Ascending aorta (tissue), 2 donors: ENCODE measurements around the gene MKLN1. TPM values are rescaled to one million over a fixed set of nuclear protein-coding genes. Genes with fewer than 3 reads are reported as not detected.

ENCODE experiments used
- DNase-seq, 2 donors: peaks; one replicate each; pipeline ENCODE4 v3.0.0-alpha.2; 2019; ENCODE audit warnings: low spot score in 2 of 2
- H3K27ac ChIP-seq, 2 donors: fragments of 200-600 bp; sonication (generic); one replicate each; pipeline ENCODE4 v1.5.1; 2016 to 2017; ENCODE audit warnings: mild to moderate bottlenecking in 1 of 2
- H3K27me3 ChIP-seq: fragments of 200-600 bp; sonication (generic); one replicate; pipeline ENCODE4 v1.5.1; 2017
- H3K36me3 ChIP-seq, 2 donors: fragments of 200-600 bp; sonication (generic); one replicate each; pipeline ENCODE4 v1.5.1; 2016
- H3K4me1 ChIP-seq, 2 donors: fragments of 200-600 bp; sonication (generic); one replicate each; pipeline ENCODE4 v1.5.1; 2016 to 2017; ENCODE audit warnings: mild to moderate bottlenecking in 1 of 2
- H3K4me3 ChIP-seq, 2 donors: fragments of 200-600 bp; sonication (generic); one replicate each; pipeline ENCODE4 v1.5.1; 2016 to 2017; ENCODE audit warnings: mild to moderate bottlenecking in 1 of 2
- H3K9me3 ChIP-seq, 2 donors: fragments of 200-600 bp; sonication (generic); one replicate each; pipeline ENCODE4 v1.5.1; 2016
- CTCF ChIP-seq, 3 experiments: fragments of 200-600 bp in 2 of 3; fragments of 450-650 bp in 1 of 3; sonication (generic) in 2 of 3; IDR thresholded peaks; one replicate each; pipeline ENCODE4 v1.5.1; 2016 to 2019; ENCODE audit warnings: antibody characterized with exemption in 3 of 3, mild to moderate bottlenecking in 1 of 3, moderate library complexity in 1 of 3
- intact Hi-C: fragments of 100-400 bp; cut with DNase I; formaldehyde crosslinking; loops from one replicate; pipeline ENCODE4 v1.15.1; 2023
- total RNA-seq: library from RNA; depleted of rRNA; stranded (reverse); fragments of >200 nt; gene quantifications from one replicate; pipeline ENCODE4 v1.1.0, GENCODE V29; 2016

The MKLN1 gene
- total RNA-seq, 1 donor from 2014 or later = 18.0 TPM

GRCh38 chr7:131341690-131342089 lies 14.0 kb downstream of the MKLN1 start:
- no peak overlapping the region for H3K27ac ChIP-seq
- DNase-seq = no peak
- no peak overlapping the region for H3K4me3 ChIP-seq
- peaks cover 3 to 6% of the 10 kb centered on the region in 2 donors for H3K9me3 ChIP-seq
- no peaks in the 10 kb centered on the region for H3K27me3 ChIP-seq
- H3K4me1 ChIP-seq = peaks cover 0 to 4% of the 10 kb centered on the region in 2 donors
- peaks cover 0 to under 1% of the 10 kb centered on the region in 2 donors for H3K36me3 ChIP-seq
- intact Hi-C loops = no loop called here
- no peak for TF ChIP-seq CTCF (IDR thresholded peaks at IDR 0.05)

GRCh38 chr7:131342864-131343442 lies 15.3 kb downstream of the MKLN1 start:
- H3K27ac ChIP-seq = no peak overlapping the region
- H3K9me3 ChIP-seq = no peaks in the 10 kb centered on the region
- TF ChIP-seq CTCF (IDR thresholded peaks at IDR 0.05) = no peak
- H3K4me3 ChIP-seq = no peak overlapping the region
- H3K27me3 ChIP-seq = no peaks in the 10 kb centered on the region
- intact Hi-C loops = no loop called here
- no peaks in the 10 kb centered on the region for H3K36me3 ChIP-seq
- peaks cover 0 to 12% of the 10 kb centered on the region in 2 donors for H3K4me1 ChIP-seq
- DNase-seq = no peak

GRCh38 chr7:131346885-131347592 lies 19.4 kb downstream of the MKLN1 start:
- no peak for TF ChIP-seq CTCF (IDR thresholded peaks at IDR 0.05)
- no peaks in the 10 kb centered on the region for H3K27me3 ChIP-seq
- H3K4me1 ChIP-seq = peaks cover 0 to 12% of the 10 kb centered on the region in 2 donors
- H3K4me3 ChIP-seq = no peak overlapping the region
- DNase-seq = no peak
- intact Hi-C loops = no loop called here
- no peak overlapping the region for H3K27ac ChIP-seq
- H3K36me3 ChIP-seq = no peaks in the 10 kb centered on the region
- no peaks in the 10 kb centered on the region for H3K9me3 ChIP-seq

GRCh38 chr7:131352032-131352431 lies 24.4 kb downstream of the MKLN1 start:
- DNase-seq = no peak
- Histone ChIP-seq H3K4me3 (no peak overlapping the region), H3K27ac (no peak overlapping the region), H3K27me3 (no peaks in the 10 kb centered on the region), H3K36me3 (no peaks in the 10 kb centered on the region), H3K9me3 (no peaks in the 10 kb centered on the region), H3K4me1 (peaks cover 0 to 16% of the 10 kb centered on the region in 2 donors)
- no peak for TF ChIP-seq CTCF (IDR thresholded peaks at IDR 0.05)
- intact Hi-C loops = no loop called here

GRCh38 chr7:131354390-131354789 lies 26.7 kb downstream of the MKLN1 start:
- no peaks in the 10 kb centered on the region for H3K36me3 ChIP-seq
- intact Hi-C loops = no loop called here
- H3K27me3 ChIP-seq = no peaks in the 10 kb centered on the region
- H3K4me1 ChIP-seq = peaks cover 0 to 9% of the 10 kb centered on the region in 2 donors
- DNase-seq = no peak
- H3K9me3 ChIP-seq = no peaks in the 10 kb centered on the region
- TF ChIP-seq CTCF (IDR thresholded peaks at IDR 0.05) = no peak
- H3K27ac ChIP-seq = no peak overlapping the region
- no peak overlapping the region for H3K4me3 ChIP-seq
